Osteoblast (primary cell): ENCODE data around the gene KRT36. TPM values are rescaled to one million over a fixed set of nuclear protein-coding genes. Genes with fewer than 3 reads are reported as not detected.
A peak's percentile ranks its signal among the peaks of the same experiment; 100 is the strongest.

Experiments used
- DNase-seq: peaks from one replicate; pipeline ENCODE4 v3.0.0; 2011; ENCODE audit warnings: low spot score, mixed read lengths; ENCODE audit not compliant: insufficient read length; ENCODE audit errors: missing footprints
- H2AFZ ChIP-seq: 2 replicates; pipeline ENCODE4 v1.6.0; 2011; ENCODE audit warnings: mild to moderate bottlenecking, low read length
- H3K27ac ChIP-seq: 2 replicates; pipeline ENCODE4 v1.5.1; 2011; ENCODE audit warnings: mild to moderate bottlenecking, low read depth, low read length, moderate library complexity
- H3K27me3 ChIP-seq: 2 replicates; pipeline ENCODE4 v1.6.0; 2012; ENCODE audit warnings: mild to moderate bottlenecking, control low read depth, inconsistent platforms, low read length, moderate library complexity; ENCODE audit not compliant: insufficient read depth
- H3K36me3 ChIP-seq: 2 replicates; pipeline ENCODE4 v1.5.1; 2011; ENCODE audit warnings: mild to moderate bottlenecking, low read length, control low read depth, moderate library complexity; ENCODE audit not compliant: insufficient read depth
- H3K4me1 ChIP-seq: 2 replicates; pipeline ENCODE4 v1.5.1; 2011; ENCODE audit warnings: mild to moderate bottlenecking, low read length, control low read depth, moderate library complexity; ENCODE audit not compliant: insufficient read depth
- H3K4me2 ChIP-seq: 2 replicates; pipeline ENCODE4 v1.6.0; 2011; ENCODE audit warnings: mild to moderate bottlenecking, low read length; ENCODE audit not compliant: insufficient read depth
- H3K4me3 ChIP-seq: fragments of 200-600 bp; sonication (generic); 3 replicates; pipeline ENCODE4 v1.5.1; 2012; ENCODE audit warnings: mild to moderate bottlenecking, low read length, inconsistent platforms; ENCODE audit not compliant: insufficient read depth
- H3K79me2 ChIP-seq: 2 replicates; pipeline ENCODE4 v1.6.0; 2012; ENCODE audit warnings: mild to moderate bottlenecking, low read length, control low read depth, inconsistent platforms; ENCODE audit not compliant: insufficient read depth
- H3K9me3 ChIP-seq: 2 replicates; pipeline ENCODE4 v1.5.1; 2011; ENCODE audit warnings: low read depth, low read length, control low read depth
- H4K20me1 ChIP-seq: 2 replicates; pipeline ENCODE4 v1.6.0; 2012; ENCODE audit warnings: mild to moderate bottlenecking, low read length, control low read depth; ENCODE audit not compliant: insufficient read depth
- CTCF ChIP-seq: IDR thresholded peaks from 2 replicates; pipeline ENCODE4 v1.5.1; 2011; ENCODE audit warnings: mild to moderate bottlenecking, low read depth, low read length, moderate library complexity; ENCODE audit errors: extremely low read depth
- total RNA-seq: library from RNA; depleted of rRNA; stranded (reverse); fragments of >200 nt; gene quantifications from 2 replicates; pipeline ENCODE4 v1.2.3, GENCODE V29; 2012

KRT36 gene
- total RNA-seq, 1 donor = 0.36 TPM

DNA sequence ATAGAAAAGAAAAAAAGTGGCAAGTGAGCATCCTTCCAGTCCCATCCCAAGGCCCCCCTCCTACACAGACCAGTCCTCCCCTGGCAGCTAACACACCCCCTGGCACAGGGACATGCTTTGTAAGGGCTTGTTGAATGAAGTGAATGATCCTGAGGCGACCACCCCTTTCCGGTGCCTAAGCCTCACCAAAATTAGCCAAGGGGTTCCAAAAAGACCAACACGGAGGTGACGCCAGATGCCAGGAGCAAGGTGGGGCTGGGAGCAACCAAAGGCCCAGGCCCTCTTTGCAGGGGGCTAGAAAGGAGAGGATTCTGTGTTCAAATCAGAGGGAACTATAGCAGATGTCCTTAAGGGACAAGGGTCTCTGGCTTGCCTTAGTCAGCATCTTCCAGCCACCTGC is 14.3 kb downstream of the KRT36 start:
- no peak for DNase-seq
- no peak overlapping the region for H2AFZ ChIP-seq
- no peak for TF ChIP-seq CTCF
- H3K4me1 ChIP-seq = no peaks in the 10 kb centered on the region
- H3K79me2 ChIP-seq = no peaks in the 10 kb centered on the region
- H3K27me3 ChIP-seq = no peaks in the 10 kb centered on the region
- H3K4me2 ChIP-seq = no peak overlapping the region
- no peaks in the 10 kb centered on the region for H4K20me1 ChIP-seq
- H3K9me3 ChIP-seq = peaks cover 5% of the 10 kb centered on the region
- H3K36me3 ChIP-seq = no peaks in the 10 kb centered on the region
- no peak overlapping the region for H3K27ac ChIP-seq
- H3K4me3 ChIP-seq = no peak overlapping the region

DNA sequence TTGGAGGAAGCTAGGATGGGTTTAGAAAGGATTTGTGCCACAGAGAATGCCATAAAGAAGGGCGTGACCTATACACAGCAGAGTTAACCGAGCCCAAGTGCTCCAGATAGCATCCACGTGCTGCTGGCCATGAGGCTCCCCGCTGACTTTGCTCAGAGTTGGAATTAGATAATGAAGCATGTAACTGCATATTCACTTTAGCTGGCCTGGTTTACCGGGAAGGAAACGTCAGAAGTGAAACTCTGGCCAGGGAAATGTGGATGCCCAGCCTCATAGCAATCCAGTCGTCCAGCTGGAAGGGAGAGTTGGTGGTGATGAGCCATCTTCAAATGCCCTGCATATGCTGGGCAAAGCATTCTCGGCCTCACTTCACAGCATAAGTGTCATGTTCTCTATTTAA is 14.8 kb downstream of the KRT36 start:
- DNase-seq = no peak
- Histone ChIP-seq H3K36me3 (no peaks in the 10 kb centered on the region), H2AFZ (no peak overlapping the region), H3K9me3 (peaks cover 5% of the 10 kb centered on the region), H3K27ac (no peak overlapping the region), H3K4me3 (no peak overlapping the region), H3K4me1 (no peaks in the 10 kb centered on the region), H3K27me3 (no peaks in the 10 kb centered on the region), H4K20me1 (no peaks in the 10 kb centered on the region), H3K79me2 (no peaks in the 10 kb centered on the region), H3K4me2 (no peak overlapping the region)
- no peak for TF ChIP-seq CTCF

DNA sequence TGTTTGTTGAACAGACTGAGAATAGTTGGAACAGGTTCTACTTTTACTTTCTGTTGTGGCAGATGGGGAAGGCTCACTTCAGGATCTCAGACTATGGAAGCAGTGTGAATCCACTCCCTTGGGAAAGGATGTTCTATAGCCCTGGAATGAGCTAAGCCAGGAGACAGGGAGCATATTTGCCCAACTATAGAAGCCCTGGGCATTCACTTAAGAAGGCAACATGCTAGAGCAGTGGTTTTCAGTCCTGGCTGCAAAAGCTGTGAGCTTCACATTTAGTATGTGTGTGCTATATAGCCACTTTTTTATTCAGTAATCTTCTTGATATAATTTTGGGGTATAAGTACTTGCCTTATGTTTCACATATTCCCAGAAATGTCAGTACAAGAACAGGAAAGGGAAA is 21.4 kb downstream of the KRT36 start:
- Histone ChIP-seq H3K4me2 (no peak overlapping the region), H2AFZ (no peak overlapping the region), H3K4me1 (peaks cover 19% of the 10 kb centered on the region), H3K27me3 (no peaks in the 10 kb centered on the region), H3K9me3 (peaks cover 5% of the 10 kb centered on the region), H4K20me1 (no peaks in the 10 kb centered on the region), H3K36me3 (no peaks in the 10 kb centered on the region), H3K4me3 (no peak overlapping the region), H3K27ac (no peak overlapping the region), H3K79me2 (no peaks in the 10 kb centered on the region)
- no peak for TF ChIP-seq CTCF
- DNase-seq = no peak

GRCh38 chr17:41467561-41467960 is 22.1 kb downstream of the KRT36 start:
- Histone ChIP-seq H3K4me1 (peaks cover 19% of the 10 kb centered on the region), H3K4me3 (no peak overlapping the region), H3K27me3 (no peaks in the 10 kb centered on the region), H3K9me3 (peaks cover 5% of the 10 kb centered on the region), H4K20me1 (no peaks in the 10 kb centered on the region), H3K79me2 (no peaks in the 10 kb centered on the region), H3K4me2 (peak overlapping the region; percentile 44), H2AFZ (peak overlapping the region; percentile 29), H3K36me3 (no peaks in the 10 kb centered on the region), H3K27ac (no peak overlapping the region)
- TF ChIP-seq CTCF = no peak
- peak; percentile 93 for DNase-seq
